ENCODE measurements around the gene MAML2. TPM values are rescaled to one million over a fixed set of nuclear protein-coding genes. Genes with fewer than 3 reads are reported as not detected.

MAML2 gene
- total RNA-seq, 1 experiment from 2014 or later: 28.3 TPM

- Histone ChIP-seq H3K9me3 (ENCODE audit: insufficient read depth, low read depth) (no peaks in the 10 kb centered on the region; the same call in 1 of the 2 replicates), H3K36me3 (ENCODE audit: low read depth) (peaks cover 41% of the 10 kb centered on the region), H4K20me1 (ENCODE audit: insufficient read depth) (no peaks in the 10 kb centered on the region), H2AFZ (no peak overlapping the region), H3K27ac (peak overlapping the region; percentile 96), H3K9me2 (ENCODE audit: insufficient read depth) (no peaks in the 10 kb centered on the region), H3K27me3 (ENCODE audit: insufficient read depth, low read depth) (no peaks in the 10 kb centered on the region), H3F3A (ENCODE audit: insufficient read depth, low read depth) (peaks cover 66% of the 10 kb centered on the region), H3K4me2 (peak overlapping the region; percentile 14; the same call in 1 of the 2 replicates), H3K4me3 (no peak overlapping the region), H3K79me2 (ENCODE audit: low read depth) (peaks cover 83% of the 10 kb centered on the region), H3K4me1 (replicated peaks; ENCODE audit: insufficient read depth) (peaks cover 99% of the 10 kb centered on the region)
- no peak for TF ChIP-seq CTCF (conservative IDR thresholded peaks at IDR 0.05)
- peak in 1 of 2 experiments; percentile 50 for DNase-seq
- POLR2A ChIA-PET (ENCODE audit: unreplicated experiment): interaction anchor here (0.6 to 0.9 kb wide), 8 partner anchors 35 to 427 kb away, joined by 3 to 6 read pairs (median 4); partner anchors contain the start of genes CCDC82, JRKL and MTMR2
- intact Hi-C loops (cut with micrococcal nuclease; ENCODE audit: unreplicated experiment): loop anchor here (5.0 kb wide), 2 partner anchors 84 to 389 kb away; partner anchors contain the start of gene MTMR2
- BruUV-seq (replicated peaks): no TSS peak
- CTCF ChIA-PET: interaction anchor here (2.4 kb wide), 1 partner anchor 31 kb away, joined by 13 read pairs; the partner anchor contains the start of gene MAML2
Observed at GRCh38 chr11:96311120-96311568, 31.9 kb downstream of the MAML2 start.

GRCh38 chr11:96310236-96310635, 32.8 kb downstream of the MAML2 start:
- CTCF ChIA-PET: interaction anchor here (2.4 kb wide), 1 partner anchor 32 kb away, joined by 13 read pairs; the partner anchor contains the start of gene MAML2
- peaks cover 66% of the 10 kb centered on the region for H3F3A ChIP-seq (ENCODE audit: insufficient read depth, low read depth)
- no peak overlapping the region for H3K4me3 ChIP-seq
- no TSS peak for BruUV-seq (replicated peaks)
- H3K4me2 ChIP-seq: no peak overlapping the region
- peaks cover 99% of the 10 kb centered on the region for H3K4me1 ChIP-seq (replicated peaks; ENCODE audit: insufficient read depth)
- intact Hi-C loops (cut with micrococcal nuclease; ENCODE audit: unreplicated experiment): loop anchor here (5.0 kb wide), 2 partner anchors 83 to 388 kb away; partner anchors contain the start of gene MTMR2
- H3K27me3 ChIP-seq (ENCODE audit: insufficient read depth, low read depth): no peaks in the 10 kb centered on the region
- peak overlapping the region; percentile 96 for H3K27ac ChIP-seq
- POLR2A ChIA-PET (ENCODE audit: unreplicated experiment): interaction anchor here (0.7 kb wide), 1 partner anchor 12 kb away, joined by 3 read pairs; no protein-coding TSS in a partner anchor
- peaks cover 44% of the 10 kb centered on the region for H3K36me3 ChIP-seq (ENCODE audit: low read depth)
- DNase-seq: no peak
- no peak for TF ChIP-seq CTCF (conservative IDR thresholded peaks at IDR 0.05)
- TF ChIP-seq EZH2 (IDR thresholded peaks at IDR 0.05; ENCODE audit: low read depth): no peak
- no peaks in the 10 kb centered on the region for H3K9me2 ChIP-seq (ENCODE audit: insufficient read depth)
- peaks cover 84% of the 10 kb centered on the region for H3K79me2 ChIP-seq (ENCODE audit: low read depth)
- no peaks in the 10 kb centered on the region; the same call in 1 of the 2 replicates for H3K9me3 ChIP-seq (ENCODE audit: insufficient read depth, low read depth)
- H4K20me1 ChIP-seq (ENCODE audit: insufficient read depth): no peaks in the 10 kb centered on the region
- no peak overlapping the region for H2AFZ ChIP-seq

GRCh38 chr11:96309643-96310017, 33.4 kb downstream of the MAML2 start:
- H3F3A ChIP-seq (ENCODE audit: insufficient read depth, low read depth): peaks cover 60% of the 10 kb centered on the region
- intact Hi-C loops (cut with micrococcal nuclease; ENCODE audit: unreplicated experiment): loop anchor here (5.0 kb wide), 4 partner anchors 47 to 387 kb away; partner anchors contain the start of gene MTMR2
- no peak overlapping the region for H2AFZ ChIP-seq
- peak overlapping the region; percentile 96 for H3K27ac ChIP-seq
- BruUV-seq (replicated peaks): no TSS peak
- no peak overlapping the region for H3K4me3 ChIP-seq
- CTCF ChIA-PET: interaction anchor here (0.6 to 2.4 kb wide), 2 partner anchors 28 to 33 kb away, joined by 3 to 13 read pairs; partner anchors contain the start of gene MAML2
- no peaks in the 10 kb centered on the region; the same call in 1 of the 2 replicates for H3K9me3 ChIP-seq (ENCODE audit: insufficient read depth, low read depth)
- DNase-seq: no peak
- H3K79me2 ChIP-seq (ENCODE audit: low read depth): peaks cover 91% of the 10 kb centered on the region
- TF ChIP-seq EZH2 (IDR thresholded peaks at IDR 0.05; ENCODE audit: low read depth) (no peak), CTCF (conservative IDR thresholded peaks at IDR 0.05) (no peak)
- no peaks in the 10 kb centered on the region for H4K20me1 ChIP-seq (ENCODE audit: insufficient read depth)
- H3K9me2 ChIP-seq (ENCODE audit: insufficient read depth): no peaks in the 10 kb centered on the region
- POLR2A ChIA-PET (ENCODE audit: unreplicated experiment): interaction anchor here (0.7 kb wide), 1 partner anchor 15 kb away, joined by 29 read pairs; no protein-coding TSS in a partner anchor
- no peaks in the 10 kb centered on the region for H3K27me3 ChIP-seq (ENCODE audit: insufficient read depth, low read depth)
- peaks cover 99% of the 10 kb centered on the region for H3K4me1 ChIP-seq (replicated peaks; ENCODE audit: insufficient read depth)
- peaks cover 46% of the 10 kb centered on the region for H3K36me3 ChIP-seq (ENCODE audit: low read depth)
- peak overlapping the region; percentile 81 for H3K4me2 ChIP-seq

All from PC-9 (cell line).